Stimulated activated CD4-positive, alpha-beta T cell treated with anti-CD3 and anti-CD28 coated beads, Interleukin-12 subunit alpha, Interleukin-12 subunit beta, amount 100 ng/mL, for 48 hours (primary cell): ENCODE data around the gene CAMK2B.
A peak's percentile ranks its signal among the peaks of the same experiment; 100 is the strongest.

Experiments used
- DNase-seq, 3 donors: peaks; one replicate each; pipeline ENCODE4 v3.0.0-alpha.2; 2020; ENCODE audit warnings: low read depth in 2 of 3, low spot score in 1 of 3

CAMK2B gene

GRCh38 chr7:44309271-44310091 lies 15.9 kb downstream of the CAMK2B start:
- peak in 2 of 3 donors; percentile 17 to 37 for DNase-seq

GRCh38 chr7:44308596-44309270 lies 16.7 kb downstream of the CAMK2B start:
- no peak for DNase-seq

DNA sequence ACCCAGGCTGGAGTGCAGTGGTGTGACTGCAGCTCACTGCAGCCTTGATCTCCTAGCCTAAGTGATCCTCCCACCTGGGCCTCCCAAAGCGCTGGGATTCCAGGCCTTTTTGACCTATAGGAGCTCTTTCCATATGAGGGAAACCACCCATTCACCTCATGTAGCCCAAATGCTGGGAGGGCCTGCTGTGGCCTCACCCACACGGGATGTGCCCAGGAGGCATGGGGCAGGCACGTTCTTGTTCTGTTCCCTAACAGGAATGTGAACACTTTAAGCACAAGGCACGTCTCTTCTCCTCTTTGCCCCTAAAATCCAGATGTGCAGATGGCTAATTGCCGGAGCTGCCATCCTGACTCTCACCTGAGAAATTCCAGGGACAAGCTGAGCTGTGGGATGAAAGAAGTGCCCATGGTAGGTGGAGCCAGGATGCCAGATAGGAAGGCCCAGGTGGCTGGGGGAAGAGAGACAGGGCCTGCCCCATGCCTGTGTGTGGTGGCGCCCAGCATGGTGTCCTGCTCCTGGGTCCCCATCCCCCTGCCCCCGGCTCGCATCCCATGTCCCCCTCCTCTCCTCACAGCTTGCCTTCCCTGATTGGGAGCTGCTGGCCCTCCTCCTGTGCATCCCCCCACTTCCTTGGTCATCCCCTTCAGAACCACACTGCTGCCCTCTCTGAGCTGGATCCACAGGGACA lies 17.3 kb downstream of the CAMK2B start:
- no peak for DNase-seq

- DNase-seq: no peak
These were observed 18.0 kb downstream of the CAMK2B start for GRCh38 chr7:44307301-44307900.

GRCh38 chr7:44306606-44307005 lies 18.8 kb downstream of the CAMK2B start:
- DNase-seq: no peak

GRCh38 chr7:44305564-44306507 lies 19.6 kb downstream of the CAMK2B start:
- DNase-seq: no peak

DNA sequence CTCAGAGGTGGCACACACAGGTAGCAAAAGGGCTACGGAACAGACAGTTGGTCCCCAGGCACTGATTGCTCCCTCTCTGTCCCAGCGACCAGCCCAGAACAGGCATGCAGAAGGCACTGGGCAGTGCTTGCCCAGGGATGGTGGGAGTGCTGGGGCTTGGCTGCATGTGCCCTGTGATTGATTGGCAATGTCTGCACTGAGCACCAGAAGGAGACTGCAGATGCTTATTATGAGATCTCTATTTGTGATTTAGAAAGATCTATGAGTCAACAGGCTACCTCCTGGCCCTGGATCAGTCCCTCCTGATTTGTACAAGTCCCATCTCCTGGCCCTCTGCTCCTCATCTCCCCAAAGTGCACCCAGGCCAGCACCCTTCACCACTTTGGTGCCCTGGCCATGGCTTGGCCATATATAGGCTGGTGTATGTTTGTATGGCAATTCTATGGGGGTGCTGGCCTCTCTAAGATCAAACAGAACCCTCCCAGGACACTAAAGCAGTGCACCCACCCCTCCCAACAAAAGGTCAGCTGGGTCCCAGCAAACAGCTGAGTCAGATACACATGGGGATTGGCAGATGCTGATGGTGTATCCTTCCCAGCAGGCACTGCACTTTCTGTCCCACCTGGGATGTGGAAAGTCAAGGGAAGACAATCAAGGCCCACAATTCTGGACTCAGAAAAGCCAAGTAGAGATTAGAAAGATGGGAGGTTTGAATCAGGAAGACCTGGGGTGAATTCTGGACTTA lies 30.9 kb downstream of the CAMK2B start:
- no peak for DNase-seq

GRCh38 chr7:44293561-44294324 lies 31.7 kb downstream of the CAMK2B start:
- no peak for DNase-seq

DNA sequence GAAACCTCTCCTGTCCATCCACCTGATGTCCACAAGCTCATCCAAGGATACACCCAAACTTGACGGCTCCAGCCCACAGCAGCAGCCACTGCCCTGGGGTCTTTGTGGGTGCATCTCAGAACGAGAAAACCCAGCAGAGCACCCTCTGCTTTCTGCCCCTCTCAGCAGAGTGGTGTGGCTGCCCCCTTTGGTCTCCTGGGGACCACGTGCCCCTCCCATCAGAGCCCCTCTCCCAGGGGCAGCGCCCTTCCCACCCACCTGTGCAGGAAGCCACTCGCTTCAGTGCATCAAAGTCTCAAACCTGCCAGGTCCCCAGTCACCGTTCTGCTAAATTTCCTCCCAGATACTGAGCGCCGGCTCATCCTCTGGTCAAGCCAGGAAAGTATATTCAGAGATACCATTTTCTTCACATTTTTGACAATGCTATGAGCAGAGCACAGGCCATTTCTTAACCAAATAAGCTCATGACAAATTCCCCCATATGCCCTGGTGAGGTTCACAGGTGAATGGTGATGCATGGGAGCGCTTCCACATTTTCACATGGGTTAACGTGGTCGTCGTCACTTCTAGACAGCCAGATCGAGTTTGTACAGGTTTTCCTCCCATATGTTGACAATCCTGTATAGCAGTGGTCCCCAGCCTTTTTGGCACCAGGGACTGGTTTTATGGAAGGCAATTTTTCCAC lies 32.4 kb downstream of the CAMK2B start:
- no peak for DNase-seq

GRCh38 chr7:44292420-44292817 lies 33.0 kb downstream of the CAMK2B start:
- no peak for DNase-seq

DNA sequence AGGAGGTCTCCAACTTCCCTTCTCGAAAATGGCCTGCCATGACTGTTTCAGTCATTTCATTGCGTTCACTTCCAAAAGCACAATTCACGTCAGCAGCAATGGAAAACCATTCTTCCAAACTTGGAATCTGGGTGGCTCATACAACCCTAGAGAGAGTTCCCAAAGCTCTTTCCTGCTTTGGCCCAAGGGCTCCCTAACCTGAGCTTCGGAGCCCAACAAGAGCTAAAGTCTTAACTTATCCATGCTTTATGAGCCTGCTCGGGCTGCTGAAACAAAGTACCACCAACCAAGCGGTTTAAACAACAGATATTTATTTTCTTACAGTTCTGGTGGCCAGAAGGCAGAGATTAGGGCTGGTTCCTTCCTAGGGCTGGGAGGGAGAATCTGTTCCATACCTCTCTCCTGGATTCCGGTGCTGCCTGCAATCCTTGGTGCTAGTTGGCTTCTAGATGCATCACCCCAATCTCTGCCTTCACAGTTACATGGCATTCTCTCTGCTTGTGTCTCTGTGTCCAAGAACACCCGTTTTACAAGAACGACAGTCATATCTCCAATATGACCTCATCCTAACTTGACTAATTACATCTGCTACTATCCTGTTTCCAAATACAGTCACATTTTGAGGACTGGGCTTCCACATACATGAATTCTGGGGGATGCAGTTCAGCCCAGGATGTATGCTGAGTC lies 33.5 kb downstream of the CAMK2B start:
- DNase-seq: no peak

GRCh38 chr7:44291066-44291732 lies 34.2 kb downstream of the CAMK2B start:
- no peak for DNase-seq

DNA sequence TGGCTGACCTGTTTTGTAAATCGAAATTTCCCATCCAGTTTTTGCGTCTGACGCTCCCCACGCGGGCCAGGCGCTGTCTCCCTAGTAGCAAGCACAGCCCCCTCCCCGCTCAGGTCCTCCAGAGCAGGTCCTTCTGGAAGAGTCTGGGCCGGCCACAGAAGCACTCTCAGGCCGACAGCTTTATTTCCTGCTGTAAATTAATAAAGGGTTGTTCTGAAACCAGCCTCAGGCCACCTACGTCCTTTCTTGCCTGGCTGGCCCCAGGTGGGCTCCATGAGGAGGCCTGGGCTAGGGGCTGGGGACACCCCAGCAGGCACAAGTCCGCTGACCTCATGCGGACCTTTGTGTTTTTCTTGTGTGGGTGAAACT lies 35.2 kb downstream of the CAMK2B start:
- no peak for DNase-seq

DNA sequence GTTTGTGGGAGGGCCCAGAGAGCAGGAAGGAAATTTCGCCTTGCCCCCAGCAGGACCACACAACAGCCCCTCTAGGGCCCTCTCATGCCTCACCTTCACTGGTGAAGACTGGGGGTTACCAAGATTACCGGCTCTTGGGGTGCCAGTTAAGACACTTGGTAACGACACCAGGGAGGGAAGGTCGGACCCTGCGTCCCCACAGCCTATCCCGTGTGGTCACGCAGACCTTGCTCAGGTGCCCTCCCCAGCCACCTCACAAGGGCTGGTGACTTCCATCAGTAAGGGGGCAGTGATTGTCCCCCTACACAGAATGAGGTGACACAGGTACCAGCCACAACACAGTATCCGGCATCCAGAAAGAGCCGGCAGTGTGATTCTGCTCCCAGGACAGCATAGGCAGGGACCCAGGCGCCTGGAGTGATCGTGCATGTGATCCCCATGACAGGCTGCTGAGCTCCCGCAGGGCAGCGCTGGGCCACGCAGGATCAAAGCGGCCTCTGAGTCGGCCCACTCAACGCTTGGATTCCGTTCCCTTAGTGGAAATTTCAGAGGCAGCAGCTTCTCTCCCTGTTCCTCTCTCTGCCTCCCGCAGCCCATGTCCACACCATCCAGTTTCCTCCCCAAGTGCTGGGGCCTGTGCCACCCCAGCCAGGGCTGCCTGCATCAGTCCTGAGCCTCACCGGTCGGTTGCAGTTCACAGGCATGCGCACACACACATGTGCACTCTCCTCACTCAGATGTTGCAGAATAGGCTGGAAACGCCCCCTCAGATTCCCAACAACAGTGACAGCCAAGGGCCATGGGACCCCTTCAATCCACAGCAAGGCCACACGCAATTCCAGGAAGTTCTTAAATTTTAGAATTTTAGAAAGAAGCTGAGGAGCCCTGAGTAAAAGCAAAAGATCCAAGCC lies 35.8 kb downstream of the CAMK2B start:
- no peak for DNase-seq

DNA sequence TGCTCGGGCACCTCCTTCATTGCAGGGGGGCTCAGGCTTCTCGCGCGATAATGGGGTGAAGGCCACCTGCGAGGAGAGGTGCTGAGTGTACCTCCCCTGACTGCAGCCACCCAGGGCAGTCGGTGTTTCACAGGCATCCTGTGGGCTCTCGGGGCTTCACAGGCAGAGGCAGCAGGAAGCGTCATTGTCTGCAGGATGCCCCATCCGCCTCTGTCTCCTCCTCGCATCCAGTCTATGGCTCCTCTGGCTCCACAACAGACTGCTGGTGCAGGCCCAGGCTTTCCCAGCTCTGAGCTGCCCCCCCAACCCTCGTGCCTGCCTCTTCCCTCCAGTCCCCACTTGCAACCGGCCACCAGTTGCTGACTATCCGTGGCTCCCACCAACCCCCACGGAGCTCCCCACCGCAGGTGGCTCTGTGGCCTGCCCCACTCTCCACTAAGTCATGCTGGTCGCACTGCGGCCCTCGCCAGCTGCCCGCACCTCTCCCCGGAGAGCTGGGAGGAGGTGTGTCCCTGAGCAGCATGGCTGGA lies 36.5 kb downstream of the CAMK2B start:
- no peak for DNase-seq

GRCh38 chr7:44288381-44288685 lies 37.1 kb downstream of the CAMK2B start:
- DNase-seq: no peak
